Bone marrow (tissue), 2 donors: ENCODE results near the gene STX3.

Experiments
- DNase-seq, 2 donors: peaks; one replicate each; lab custom pipeline; 2025; lab: John Stamatoyannopoulos, UW

STX3 gene

GRCh38 chr11:59754859-59755700 is at the start of gene STX3:
STX3 (plus strand) TSS chr11:59755376; CDS start chr11:59755606, 230 bp downstream.
- peak; percentile 33 to 38 for DNase-seq

GRCh38 chr11:59706518-59707285 is 48.5 kb upstream of the STX3 start:
- DNase-seq = peak in 1 of 2 donors; percentile 45

DNA sequence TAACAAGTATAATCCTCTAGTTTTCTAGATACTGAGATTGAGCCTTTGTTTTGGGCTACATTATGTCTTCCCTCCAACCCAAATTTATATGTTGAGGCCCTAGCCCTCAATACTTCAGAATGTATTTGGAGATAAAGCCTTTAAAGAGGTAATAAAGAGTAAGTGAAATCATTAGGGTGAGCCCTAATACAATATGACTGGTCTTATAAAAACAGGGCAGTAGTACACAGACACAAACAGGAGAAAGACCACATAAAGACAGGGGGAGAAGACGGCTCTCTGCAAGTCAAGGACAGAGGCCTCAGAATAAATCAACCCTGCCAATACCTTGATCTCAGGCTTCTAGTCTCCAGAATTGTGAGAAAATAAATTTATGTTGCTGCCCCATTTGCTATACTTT is 47.8 kb upstream of the STX3 start:
- no peak for DNase-seq

GRCh38 chr11:59708537-59708936 is 46.6 kb upstream of the STX3 start:
- no peak for DNase-seq

GRCh38 chr11:59710136-59710847 is 44.9 kb upstream of the STX3 start:
- no peak for DNase-seq

GRCh38 chr11:59713745-59714144 is 41.4 kb upstream of the STX3 start, which contains the start of gene OR10V1:
OR10V1 (minus strand) TSS chr11:59713845; CDS start chr11:59713845, 0 bp downstream.
- DNase-seq = no peak

DNA sequence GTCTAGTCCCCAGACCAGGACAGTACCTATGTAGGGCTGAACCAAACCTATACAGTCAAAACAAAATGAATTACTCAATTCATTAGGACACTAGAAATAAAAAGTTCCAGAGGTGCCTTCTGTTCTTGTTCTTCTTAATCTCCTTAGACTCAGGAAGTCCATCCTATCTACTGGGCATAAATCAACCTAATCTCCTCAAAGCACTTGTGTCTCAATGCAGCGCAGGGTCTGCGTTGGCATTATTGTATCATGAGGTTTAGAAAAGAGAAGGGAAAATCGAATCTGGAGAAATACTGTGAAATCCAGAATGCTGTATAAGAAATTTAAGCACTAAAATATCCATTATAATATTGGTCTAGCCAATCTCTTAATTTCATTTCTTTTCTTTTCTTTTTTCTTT is 39.1 kb upstream of the STX3 start:
- DNase-seq = no peak

- DNase-seq = no peak
Measured at GRCh38 chr11:59719556-59719955, 35.6 kb upstream of the STX3 start.

DNA sequence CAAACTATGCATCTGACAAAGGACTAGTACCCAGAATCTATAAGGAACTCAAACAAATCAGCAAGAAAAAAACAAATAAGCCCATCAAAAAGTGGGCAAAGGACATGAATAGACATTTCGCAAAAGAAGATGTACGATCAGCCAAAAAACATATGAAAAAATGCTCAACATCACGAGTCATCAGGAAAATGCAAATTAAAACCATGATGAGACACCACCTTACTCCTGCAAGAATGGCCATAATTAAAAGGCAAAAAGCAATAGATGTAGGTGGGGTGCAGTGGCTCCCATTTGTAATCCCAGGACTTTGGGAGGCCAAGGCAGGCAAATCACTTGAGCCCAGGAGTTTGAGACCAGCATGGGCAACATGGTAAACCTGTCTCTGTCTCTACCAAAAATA is 31.1 kb upstream of the STX3 start:
- DNase-seq = no peak

- no peak for DNase-seq
Measured at GRCh38 chr11:59727426-59727825, 27.8 kb upstream of the STX3 start.

GRCh38 chr11:59728154-59728553 is 27.0 kb upstream of the STX3 start:
- no peak for DNase-seq

- peak in 1 of 2 donors; percentile 36 for DNase-seq
Measured at GRCh38 chr11:59728913-59729312, 26.3 kb upstream of the STX3 start.

GRCh38 chr11:59729834-59730233 is 25.3 kb upstream of the STX3 start:
- no peak for DNase-seq

- DNase-seq = no peak
Measured at GRCh38 chr11:59730896-59731565, 24.1 kb upstream of the STX3 start.

DNA sequence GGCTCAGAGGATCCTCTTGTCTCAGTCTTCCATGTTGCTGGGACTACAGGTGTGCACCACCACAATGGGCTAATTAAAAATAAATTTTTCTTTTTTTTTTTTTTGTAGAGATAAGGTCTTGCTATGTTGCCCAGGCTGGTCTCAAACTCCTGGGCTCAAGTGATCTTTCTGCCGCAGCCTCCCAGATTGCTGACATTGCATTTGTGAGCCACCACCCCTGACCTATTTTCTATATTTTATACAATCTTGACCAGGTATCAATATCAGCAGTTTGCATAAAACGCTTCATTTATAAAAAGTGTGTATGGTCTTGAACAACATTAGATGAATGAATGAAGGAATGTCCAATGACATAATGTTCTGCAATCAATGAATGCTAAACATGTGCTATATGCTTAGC is 9.1 kb upstream of the STX3 start:
- no peak for DNase-seq

DNA sequence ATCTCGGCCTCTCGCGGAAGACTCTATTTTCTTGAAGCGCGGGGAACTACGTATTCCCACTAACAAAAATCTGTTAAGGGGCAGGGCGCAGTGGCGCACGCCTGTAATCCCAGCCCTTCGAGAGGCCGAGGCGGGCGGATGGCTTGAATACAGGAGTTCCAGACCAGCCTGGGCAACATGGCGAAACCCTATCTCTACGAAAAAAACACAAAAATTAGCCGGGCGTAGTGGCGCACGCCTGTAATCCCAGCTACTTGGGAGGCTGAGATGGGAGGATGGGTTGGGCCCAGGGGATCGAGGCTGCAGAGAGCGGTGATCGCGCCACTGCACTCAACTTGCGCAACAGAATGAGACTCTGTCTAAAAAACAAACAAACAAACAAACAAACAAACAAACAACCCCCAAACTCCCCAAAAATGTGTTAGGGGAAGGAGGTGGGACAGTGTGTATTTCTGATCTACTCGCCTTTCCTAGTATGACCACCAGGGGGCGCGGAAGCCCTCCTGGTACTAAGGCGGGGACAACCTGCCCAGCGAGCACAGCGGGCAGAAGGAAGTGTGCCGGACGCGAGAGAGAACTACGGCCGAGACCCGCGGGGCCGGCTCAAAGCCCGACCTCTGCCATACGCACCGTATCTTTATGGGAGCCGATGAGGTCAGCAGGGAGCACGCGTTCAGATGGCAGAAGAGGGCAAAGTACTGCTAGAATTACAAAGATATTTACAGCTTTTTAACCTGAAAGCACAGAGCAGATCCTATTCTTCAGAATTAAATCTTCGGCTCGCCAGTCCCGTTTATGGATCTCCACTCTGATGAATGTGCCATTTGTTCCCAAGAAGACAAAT is 1.3 kb upstream of the STX3 start:
- peak; percentile 48 to 72 for DNase-seq

DNA sequence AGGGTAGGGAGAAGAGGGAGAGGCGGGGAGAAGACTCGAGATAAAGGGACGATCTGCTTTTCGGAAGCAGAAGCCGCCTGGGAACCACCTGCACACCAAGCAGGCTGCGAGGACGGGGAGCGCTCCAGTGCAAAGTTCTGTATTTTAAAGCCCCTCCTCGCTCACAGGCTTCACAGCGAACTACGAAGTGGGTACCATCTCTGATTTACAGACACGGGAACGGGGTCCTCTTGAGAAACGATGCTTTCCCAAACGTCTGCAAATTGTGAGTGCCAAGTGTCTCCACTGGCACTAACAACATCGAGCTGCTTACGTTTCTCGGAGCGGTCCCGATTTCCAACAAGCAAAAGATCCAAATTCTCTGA is 700 bp upstream of the STX3 start:
- DNase-seq = peak in 1 of 2 donors; percentile 38

DNA sequence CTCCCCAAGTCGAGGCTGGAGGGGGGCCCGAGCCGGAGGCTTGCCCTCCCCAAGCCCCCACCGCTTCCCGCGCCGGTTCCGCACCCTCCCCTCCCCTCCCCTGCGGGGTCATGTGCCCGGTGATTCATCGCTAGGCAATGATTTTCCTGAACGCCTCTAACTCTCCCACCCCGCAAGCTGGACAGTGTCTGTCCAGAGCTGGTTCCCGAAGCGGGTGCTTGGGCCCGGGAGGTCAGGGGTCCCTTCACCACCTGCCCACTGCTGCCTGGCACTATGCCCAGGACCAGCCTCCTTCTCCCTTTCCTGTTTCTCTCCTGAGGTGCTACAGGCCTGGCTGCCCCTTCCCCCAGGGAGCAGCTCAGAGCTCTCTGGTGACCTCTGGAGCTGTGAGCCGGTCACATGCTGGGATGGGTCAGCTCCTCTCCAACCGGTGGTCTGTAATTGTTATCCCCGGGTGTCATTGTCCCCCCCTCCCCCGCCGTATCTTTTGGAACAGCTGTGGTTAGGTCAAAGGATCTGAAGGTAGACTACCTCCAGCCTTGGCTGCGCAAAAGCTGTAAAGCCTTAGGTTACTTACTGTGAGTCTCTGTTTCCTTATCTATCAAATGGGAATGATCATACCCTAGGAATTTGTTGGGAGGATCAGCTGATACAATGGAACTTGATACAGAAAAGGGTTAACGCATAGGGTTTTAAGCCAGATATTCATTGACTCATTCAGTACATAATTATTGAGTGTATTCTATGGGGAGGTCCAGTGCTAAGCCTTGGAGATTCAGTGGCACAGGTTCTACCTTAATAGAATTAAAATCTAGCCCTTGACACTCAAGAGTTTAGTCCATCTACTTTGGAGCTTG is 753 bp downstream of the STX3 start:
- DNase-seq = peak; percentile 29 to 52

DNA sequence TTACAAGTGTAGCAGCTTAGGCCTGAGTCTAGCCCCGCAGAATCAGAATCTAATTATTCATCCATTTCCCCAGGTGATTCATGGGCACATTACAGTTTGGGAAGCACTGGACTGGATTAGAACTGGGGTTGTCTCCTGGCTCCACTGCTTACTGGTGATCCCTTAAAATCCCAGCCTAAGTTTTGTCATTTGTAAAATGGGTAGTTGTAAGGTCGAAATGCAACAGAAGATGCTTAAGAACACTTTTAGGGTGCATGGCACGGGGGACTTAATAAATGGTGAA is 1.3 kb downstream of the STX3 start:
- no peak for DNase-seq

GRCh38 chr11:59756845-59757244 is 1.7 kb downstream of the STX3 start:
- no peak for DNase-seq
